PC-3 (cell line): Measurements from ENCODE around the gene AEBP1. TPM values are rescaled to one million over a fixed set of nuclear protein-coding genes. Genes with fewer than 3 reads are reported as not detected.

ENCODE experiments used
- ATAC-seq: fragments of 200-7000 bp; cut with Tn5 transposase; 2 replicates; pipeline ENCODE4 v1.9.1; 2020; ENCODE audit warnings: mild to moderate bottlenecking, moderate library complexity
- BruUV-seq: library from RNA; stranded (reverse); fragments of 400-500 nt; replicated peaks from 2 replicates; lab custom pipeline; 2021; lab: Mats Ljungman, UMichigan
- CTCF ChIA-PET: fragments of 300-600 bp; sonication (Branson Sonifier 250); formaldehyde crosslinking; loops from one replicate; lab custom pipeline; 2022; ENCODE audit warnings: antibody characterized with exemption; lab: Charles Lee
- POLR2A ChIA-PET: fragments of 300-600 bp; sonication (Branson Sonifier 250); formaldehyde crosslinking; loops from one replicate; lab custom pipeline; 2022; ENCODE audit warnings: antibody characterized with exemption; ENCODE audit not compliant: unreplicated experiment; lab: Charles Lee
- DNase-seq: peaks from one replicate; pipeline ENCODE4 v3.0.0-alpha.2; 2015
- H2AFZ ChIP-seq: fragments of 300-600 bp; sonication (generic); 2 replicates; pipeline ENCODE4 v1.6.0; 2016; ENCODE audit warnings: antibody characterized with exemption, low read length
- H3F3A ChIP-seq: fragments of 300-600 bp; sonication (generic); one replicate; pipeline ENCODE4 v1.6.0; 2017; ENCODE audit warnings: antibody characterized with exemption, low read length, control low read depth, mild to moderate bottlenecking; ENCODE audit not compliant: unreplicated experiment
- H3K27ac ChIP-seq: fragments of 300-600 bp; sonication (generic); 2 replicates; pipeline ENCODE4 v1.5.1; 2016; ENCODE audit warnings: mild to moderate bottlenecking, low read length
- H3K27me3 ChIP-seq: fragments of 300-600 bp; sonication (generic); 2 replicates; pipeline ENCODE4 v1.6.1; 2016; ENCODE audit warnings: low read length, mixed read lengths
- H3K36me3 ChIP-seq: fragments of 300-600 bp; sonication (generic); 2 replicates; pipeline ENCODE4 v1.6.1; 2016; ENCODE audit warnings: low read depth, mixed run types, low read length, mixed read lengths
- H3K4me1 ChIP-seq: fragments of 300-600 bp; sonication (generic); 2 replicates; pipeline ENCODE4 v1.5.1; 2016; ENCODE audit warnings: low read length; ENCODE audit not compliant: insufficient read depth
- H3K4me2 ChIP-seq: fragments of 300-600 bp; sonication (generic); 2 replicates; pipeline ENCODE4 v1.6.0; 2016; ENCODE audit warnings: low read length
- H3K4me3 ChIP-seq: fragments of 300-600 bp; sonication (generic); 2 replicates; pipeline ENCODE4 v1.5.1; 2016; ENCODE audit warnings: mild to moderate bottlenecking, low read length, mixed read lengths
- H3K79me2 ChIP-seq: fragments of 300-600 bp; sonication (generic); 2 replicates; pipeline ENCODE4 v1.6.1; 2017; ENCODE audit warnings: low read length, mixed read lengths
- H3K9ac ChIP-seq: fragments of 300-600 bp; sonication (generic); 2 replicates; pipeline ENCODE4 v1.6.0; 2016; ENCODE audit warnings: mild to moderate bottlenecking, low read length
- H3K9me2 ChIP-seq: fragments of 300-600 bp; sonication (generic); replicated peaks from 2 replicates; pipeline ENCODE4 v1.6.1; 2016; ENCODE audit warnings: mixed run types, low read length, mixed read lengths
- H3K9me3 ChIP-seq: fragments of 300-600 bp; sonication (generic); 2 replicates; pipeline ENCODE4 v1.6.1; 2016; ENCODE audit warnings: low read length, mixed read lengths
- H4K20me1 ChIP-seq: fragments of 300-600 bp; sonication (generic); 2 replicates; pipeline ENCODE4 v1.6.1; 2016; ENCODE audit warnings: low read length, mixed read lengths
- CTCF ChIP-seq: fragments of 300-600 bp; sonication (generic); conservative IDR thresholded peaks from 2 replicates; pipeline ENCODE4 v1.5.1; 2017; ENCODE audit warnings: antibody characterized with exemption, low read depth, mild to moderate bottlenecking, low read length
- EZH2 ChIP-seq: fragments of 300-600 bp; sonication (generic); IDR thresholded peaks from one replicate; pipeline ENCODE4 v1.6.1; 2017; ENCODE audit warnings: antibody characterized with exemption, mild to moderate bottlenecking, low read length; ENCODE audit not compliant: unreplicated experiment
- EZH2phosphoT487 ChIP-seq: fragments of 300-600 bp; sonication (generic); IDR thresholded peaks from 2 replicates; pipeline ENCODE4 v1.6.1; 2018; ENCODE audit warnings: mild to moderate bottlenecking, antibody characterized with exemption, low read length, borderline replicate concordance
- intact Hi-C: fragments of 100-400 bp; cut with micrococcal nuclease; formaldehyde crosslinking; loops from 2 replicates; pipeline ENCODE4 v1.9.0; 2023
- total RNA-seq: library from RNA; depleted of rRNA; stranded (reverse); fragments of >200 nt; gene quantifications from 2 replicates; pipeline ENCODE4 v1.2.3, GENCODE V29; 2014

The AEBP1 gene
- total RNA-seq, 1 experiment from 2014 or later: not detected

- ChIA-PET CTCF (no interaction called here), POLR2A (no interaction called here)
- Histone ChIP-seq H3K27me3 (no peaks in the 10 kb centered on the region), H3K4me1 (no peaks in the 10 kb centered on the region; the same call in 1 of the 2 replicates), H2AFZ (no peak overlapping the region), H3K27ac (no peak overlapping the region), H3K9me3 (no peaks in the 10 kb centered on the region), H3K4me3 (no peak overlapping the region), H3K9me2 (no peaks in the 10 kb centered on the region), H3K79me2 (peaks cover 5% of the 10 kb centered on the region), H3K4me2 (no peak overlapping the region), H3K9ac (no peak overlapping the region), H3K36me3 (peaks cover 10% of the 10 kb centered on the region), H3F3A (no peaks in the 10 kb centered on the region), H4K20me1 (no peaks in the 10 kb centered on the region)
- no peak for TF ChIP-seq CTCF
- no peak for TF ChIP-seq EZH2
- no peak for TF ChIP-seq EZH2phosphoT487
- ATAC-seq: no peak
- intact Hi-C loops: no loop called here
- no TSS peak for BruUV-seq
- no peak for DNase-seq
These were observed 10.6 kb downstream of the AEBP1 start for GRCh38 chr7:44114586-44115310.

GRCh38 chr7:44116087-44116788, 12.1 kb downstream of the AEBP1 start:
- no peak for DNase-seq
- Histone ChIP-seq H4K20me1 (no peaks in the 10 kb centered on the region), H3F3A (no peaks in the 10 kb centered on the region), H3K36me3 (peaks cover 20% of the 10 kb centered on the region), H3K4me3 (no peak overlapping the region), H3K9me3 (no peaks in the 10 kb centered on the region), H3K4me2 (no peak overlapping the region), H3K79me2 (peaks cover 19% of the 10 kb centered on the region), H3K4me1 (no peaks in the 10 kb centered on the region; the same call in 1 of the 2 replicates), H3K9ac (no peak overlapping the region), H3K9me2 (no peaks in the 10 kb centered on the region), H3K27me3 (no peaks in the 10 kb centered on the region), H3K27ac (no peak overlapping the region), H2AFZ (no peak overlapping the region)
- CTCF ChIA-PET: no interaction called here
- no TSS peak for BruUV-seq
- no peak for ATAC-seq
- POLR2A ChIA-PET: no interaction called here
- TF ChIP-seq EZH2 (no peak), CTCF (no peak), EZH2phosphoT487 (no peak)
- intact Hi-C loops: no loop called here
